ENCODE measurements around the gene BLOC1S5.

The BLOC1S5 gene

GRCh38 chr6:8063761-8064637 is at the start of gene BLOC1S5:
Gene BLOC1S5, minus strand, starts transcription at chr6:8064389. Its CDS starts 13 bp downstream, at chr6:8064376.
- peak; percentile 89 for DNase-seq (ENCODE audit: low spot score)
- in situ Hi-C loops (cut with MboI; ENCODE audit: low pct_unique_long_range_greater_than_20kb, low sequenced_read_pairs, unreplicated experiment), result no loop called here

GRCh38 chr6:8113131-8113654 is 49.0 kb upstream of the BLOC1S5 start:
- no peak for TF ChIP-seq CTCF (IDR thresholded peaks at IDR 0.05; ENCODE audit: extremely low read depth, insufficient read depth, missing control alignments)
- in situ Hi-C loops (cut with MboI; ENCODE audit: low pct_unique_long_range_greater_than_20kb, low sequenced_read_pairs, unreplicated experiment), result no loop called here
- DNase-seq (ENCODE audit: low spot score), result no peak

More at GRCh38 chr6:8063761-8064637, at the start of gene BLOC1S5:
- TF ChIP-seq CTCF (IDR thresholded peaks at IDR 0.05; ENCODE audit: extremely low read depth, insufficient read depth, missing control alignments), result no peak

GRCh38 chr6:8110725-8111124 is 46.5 kb upstream of the BLOC1S5 start:
- in situ Hi-C loops (cut with MboI; ENCODE audit: low pct_unique_long_range_greater_than_20kb, low sequenced_read_pairs, unreplicated experiment), result no loop called here
- TF ChIP-seq CTCF (IDR thresholded peaks at IDR 0.05; ENCODE audit: extremely low read depth, insufficient read depth, missing control alignments), result no peak
- no peak for DNase-seq (ENCODE audit: low spot score)

- TF ChIP-seq CTCF (IDR thresholded peaks at IDR 0.05; ENCODE audit: extremely low read depth, insufficient read depth, missing control alignments), result no peak
- in situ Hi-C loops (cut with MboI; ENCODE audit: low pct_unique_long_range_greater_than_20kb, low sequenced_read_pairs, unreplicated experiment), result no loop called here
- DNase-seq (ENCODE audit: low spot score), result no peak
Measured at GRCh38 chr6:8110117-8110721, 46.0 kb upstream of the BLOC1S5 start.

GRCh38 chr6:8108759-8109539 is 44.8 kb upstream of the BLOC1S5 start:
- DNase-seq (ENCODE audit: low spot score), result no peak
- TF ChIP-seq CTCF (IDR thresholded peaks at IDR 0.05; ENCODE audit: extremely low read depth, insufficient read depth, missing control alignments), result no peak
- in situ Hi-C loops (cut with MboI; ENCODE audit: low pct_unique_long_range_greater_than_20kb, low sequenced_read_pairs, unreplicated experiment), result no loop called here

GRCh38 chr6:8108031-8108660 is 44.0 kb upstream of the BLOC1S5 start:
- DNase-seq (ENCODE audit: low spot score), result no peak
- no peak for TF ChIP-seq CTCF (IDR thresholded peaks at IDR 0.05; ENCODE audit: extremely low read depth, insufficient read depth, missing control alignments)
- in situ Hi-C loops (cut with MboI; ENCODE audit: low pct_unique_long_range_greater_than_20kb, low sequenced_read_pairs, unreplicated experiment), result no loop called here
